Esophagus muscularis mucosa (tissue), 4 donors: ENCODE data around the gene TGFBR1. TPM values are rescaled to one million over a fixed set of nuclear protein-coding genes. Genes with fewer than 3 reads are reported as not detected.

Source experiments
- DNase-seq: peaks from one replicate; pipeline ENCODE4 v3.0.0-alpha.2; 2017; ENCODE audit errors: extremely low spot score
- H3K27ac ChIP-seq, 4 donors: fragments of 200-600 bp; sonication (generic); replicated peaks in 1 of 4; 1 replicate in 3 of 4; 2 replicates in 1 of 4; pipeline ENCODE4 v1.5.1; 2016 to 2019; ENCODE audit warnings: mild to moderate bottlenecking in 1 of 4
- H3K27me3 ChIP-seq, 4 donors: fragments of 200-600 bp; sonication (generic); one replicate each; pipeline versions ENCODE4 v1.5.1 to v1.6.0; 2016 to 2019
- H3K36me3 ChIP-seq, 4 donors: fragments of 200-600 bp; sonication (generic); one replicate each; pipeline ENCODE4 v1.5.1; 2016 to 2019
- H3K4me1 ChIP-seq, 4 donors: fragments of 200-600 bp; sonication (generic); one replicate each; pipeline ENCODE4 v1.5.1; 2016 to 2019
- H3K4me3 ChIP-seq, 4 donors: fragments of 200-600 bp; sonication (generic); 1 replicate in 2 of 4; 2 replicates in 2 of 4; pipeline ENCODE4 v1.5.1; 2016 to 2019; ENCODE audit warnings: mild to moderate bottlenecking in 4 of 4, moderate library complexity in 1 of 4
- H3K9me3 ChIP-seq, 4 donors: fragments of 200-600 bp; sonication (generic); 1 replicate in 3 of 4; 2 replicates in 1 of 4; pipeline ENCODE4 v1.5.1; 2016 to 2019
- EP300 ChIP-seq: sonication (generic); formaldehyde crosslinking; IDR thresholded peaks from one replicate; pipeline ENCODE4 v1.6.1; 2017; ENCODE audit warnings: antibody characterized with exemption
- POLR2A ChIP-seq: fragments of 450-650 bp; IDR thresholded peaks from one replicate; pipeline ENCODE4 v1.6.1; 2017; ENCODE audit warnings: antibody characterized with exemption, moderate library complexity, mild to moderate bottlenecking, low read depth
- POLR2AphosphoS5 ChIP-seq, 2 donors: sonication (generic); formaldehyde crosslinking; IDR thresholded peaks; one replicate each; pipeline ENCODE4 v1.6.1; 2017; ENCODE audit warnings: antibody characterized with exemption in 2 of 2
- WGBS: methylation state at CpG from one replicate; pipeline ENCODE4 v1.1.5; 2018; 5-methylcytosine and 5-hydroxymethylcytosine counted together
- intact Hi-C: fragments of 100-400 bp; cut with DNase I; formaldehyde crosslinking; loops from one replicate; pipeline ENCODE4 v1.15.1; 2023
- total RNA-seq, 4 donors: library from RNA; depleted of rRNA; stranded (reverse); fragments of >200 nt; gene quantifications; one replicate each; pipeline versions ENCODE4 v1.1.0 to v1.2.1, GENCODE V29; 2016
- TF ChIP-seq, protein P1 (sequence below), 3 experiments: fragments of 200-600 bp in 2 of 3; fragments of 450-650 bp in 1 of 3; sonication (generic) in 2 of 3; IDR thresholded peaks; one replicate each; pipeline ENCODE4 v1.5.1; 2017 to 2019; ENCODE audit warnings: antibody characterized with exemption in 3 of 3, mild to moderate bottlenecking in 2 of 3, moderate library complexity in 1 of 3

Gene TGFBR1
- total RNA-seq, 4 donors from 2014 or later, result 33.7 to 63.1 (median 48.1) TPM

DNA sequence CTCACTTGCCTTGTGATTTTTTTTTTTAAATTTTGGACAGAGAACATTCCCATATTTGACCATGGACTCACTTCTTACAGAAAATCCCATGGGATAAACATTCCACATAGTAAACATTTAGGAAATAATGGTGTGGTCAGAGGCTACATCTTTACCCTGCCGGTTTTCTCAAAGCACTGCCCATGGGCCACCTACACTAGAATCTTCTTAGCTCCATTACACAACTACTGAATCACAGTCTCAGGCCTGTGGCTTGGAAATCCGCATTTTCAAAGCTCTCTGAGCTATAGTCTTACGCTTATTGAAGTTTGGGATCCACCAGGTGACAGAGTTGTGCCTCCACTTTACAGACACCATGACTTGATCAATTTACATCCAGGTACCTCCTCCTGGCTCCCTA, 77.4 kb downstream of the TGFBR1 start:
- WGBS, result 86% methylated on average over 3 of the region's 3 CpGs
- Histone ChIP-seq H3K27me3 (no peaks in the 10 kb centered on the region), H3K9me3 (no peaks in the 10 kb centered on the region), H3K4me3 (no peak overlapping the region), H3K4me1 (peaks cover 10 to 15% (median 14%) of the 10 kb centered on the region in 4 donors), H3K27ac (no peak overlapping the region), H3K36me3 (no peaks in the 10 kb centered on the region)
- TF ChIP-seq POLR2AphosphoS5 (IDR thresholded peaks at IDR 0.05) (no peak), POLR2A (no peak), EP300 (no peak)
- TF ChIP-seq, protein P1, sequence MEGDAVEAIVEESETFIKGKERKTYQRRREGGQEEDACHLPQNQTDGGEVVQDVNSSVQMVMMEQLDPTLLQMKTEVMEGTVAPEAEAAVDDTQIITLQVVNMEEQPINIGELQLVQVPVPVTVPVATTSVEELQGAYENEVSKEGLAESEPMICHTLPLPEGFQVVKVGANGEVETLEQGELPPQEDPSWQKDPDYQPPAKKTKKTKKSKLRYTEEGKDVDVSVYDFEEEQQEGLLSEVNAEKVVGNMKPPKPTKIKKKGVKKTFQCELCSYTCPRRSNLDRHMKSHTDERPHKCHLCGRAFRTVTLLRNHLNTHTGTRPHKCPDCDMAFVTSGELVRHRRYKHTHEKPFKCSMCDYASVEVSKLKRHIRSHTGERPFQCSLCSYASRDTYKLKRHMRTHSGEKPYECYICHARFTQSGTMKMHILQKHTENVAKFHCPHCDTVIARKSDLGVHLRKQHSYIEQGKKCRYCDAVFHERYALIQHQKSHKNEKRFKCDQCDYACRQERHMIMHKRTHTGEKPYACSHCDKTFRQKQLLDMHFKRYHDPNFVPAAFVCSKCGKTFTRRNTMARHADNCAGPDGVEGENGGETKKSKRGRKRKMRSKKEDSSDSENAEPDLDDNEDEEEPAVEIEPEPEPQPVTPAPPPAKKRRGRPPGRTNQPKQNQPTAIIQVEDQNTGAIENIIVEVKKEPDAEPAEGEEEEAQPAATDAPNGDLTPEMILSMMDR (IDR thresholded peaks at IDR 0.05), result no peak
- intact Hi-C loops, result loop anchor here (10.0 kb wide), 1 partner anchor 1142 kb away; no protein-coding TSS in a partner anchor
- DNase-seq, result peak; percentile 37

DNA sequence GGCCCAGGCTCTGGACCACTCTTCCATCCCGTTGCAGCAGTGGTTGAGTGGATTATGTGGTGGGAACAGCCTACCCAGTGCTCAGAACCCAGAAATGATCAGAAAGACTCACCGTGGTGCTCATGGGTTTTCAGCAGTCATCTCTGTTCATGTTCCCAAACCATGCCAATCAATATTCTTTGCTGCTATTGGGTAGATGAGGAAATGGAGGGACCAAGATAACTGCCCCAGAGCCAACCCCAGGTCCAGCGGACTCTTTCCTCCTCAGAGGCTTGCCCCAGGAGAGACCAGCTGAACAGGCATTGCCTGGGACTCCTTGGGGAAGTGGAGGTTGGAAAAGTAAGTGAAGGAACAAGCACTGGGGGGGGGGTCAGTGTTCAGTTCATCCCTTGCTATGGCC, 78.7 kb downstream of the TGFBR1 start:
- Histone ChIP-seq H3K27ac (peak overlapping the region in 1 of 4 donors; percentile 21), H3K9me3 (no peaks in the 10 kb centered on the region), H3K4me3 (no peak overlapping the region), H3K27me3 (no peaks in the 10 kb centered on the region), H3K36me3 (no peaks in the 10 kb centered on the region), H3K4me1 (peaks cover 10 to 15% (median 14%) of the 10 kb centered on the region in 4 donors)
- WGBS, result 88% methylated on average over 3 of the region's 3 CpGs
- peak; percentile 81 for DNase-seq
- TF ChIP-seq POLR2A (no peak), POLR2AphosphoS5 (IDR thresholded peaks at IDR 0.05) (no peak), EP300 (no peak)
- TF ChIP-seq, protein P1 (IDR thresholded peaks at IDR 0.05), result no peak
- intact Hi-C loops, result loop anchor here (10.0 kb wide), 1 partner anchor 1141 kb away; no protein-coding TSS in a partner anchor

- Histone ChIP-seq H3K27me3 (no peaks in the 10 kb centered on the region), H3K9me3 (no peaks in the 10 kb centered on the region), H3K4me3 (no peak overlapping the region), H3K36me3 (no peaks in the 10 kb centered on the region), H3K4me1 (peaks cover 10 to 15% (median 14%) of the 10 kb centered on the region in 4 donors), H3K27ac (peak overlapping the region; percentile 21 to 48 (median 36))
- peak; percentile 89 for DNase-seq
- TF ChIP-seq POLR2A (no peak), POLR2AphosphoS5 (IDR thresholded peaks at IDR 0.05) (no peak), EP300 (no peak)
- TF ChIP-seq, protein P1 (IDR thresholded peaks at IDR 0.05), result no peak
- WGBS, result 61% methylated on average over 7 of the region's 10 CpGs
- intact Hi-C loops, result loop anchor here (10.0 kb wide), 1 partner anchor 1141 kb away; no protein-coding TSS in a partner anchor
These were observed 79.2 kb downstream of the TGFBR1 start for GRCh38 chr9:99184110-99184474.

GRCh38 chr9:99184475-99185347, 79.8 kb downstream of the TGFBR1 start:
- Histone ChIP-seq H3K9me3 (no peaks in the 10 kb centered on the region), H3K36me3 (no peaks in the 10 kb centered on the region), H3K27me3 (no peaks in the 10 kb centered on the region), H3K4me3 (peak overlapping the region; percentile 35 to 47 (median 41)), H3K4me1 (peaks cover 10 to 15% (median 14%) of the 10 kb centered on the region in 4 donors), H3K27ac (peak overlapping the region; percentile 21 to 50 (median 36))
- TF ChIP-seq POLR2A (no peak), EP300 (no peak), POLR2AphosphoS5 (IDR thresholded peaks at IDR 0.05) (peak; percentile 37 to 60)
- TF ChIP-seq, protein P1 (IDR thresholded peaks at IDR 0.05), result peak; percentile 89 to 99 (median 89)
- peak; percentile 96 for DNase-seq
- WGBS, result 47% methylated on average over 19 of the region's 29 CpGs
- intact Hi-C loops, result loop anchor here (10.0 kb wide), 1 partner anchor 1140 kb away; no protein-coding TSS in a partner anchor
